NT2/D1 (cell line): Measurements from ENCODE around the gene CACNB3.

Experiments
- SUZ12 ChIP-seq: IDR thresholded peaks from 2 replicates; pipeline ENCODE4 v1.6.1; 2011; ENCODE audit not compliant: insufficient read length, insufficient read depth; ENCODE audit errors: extremely low read depth
- ZNF274 ChIP-seq: IDR thresholded peaks from 2 replicates; pipeline ENCODE4 v1.6.1; 2011; ENCODE audit warnings: mild to moderate bottlenecking, low read depth, low read length

- TF ChIP-seq SUZ12 (no peak), ZNF274 (no peak)
These were observed 30.3 kb upstream of the CACNB3 start for GRCh38 chr12:48787791-48788523.
